Right renal pelvis (tissue), 4 donors: ENCODE measurements around the gene IQGAP3. TPM values are rescaled to one million over a fixed set of nuclear protein-coding genes. Genes with fewer than 3 reads are reported as not detected.
A peak's percentile ranks its signal among the peaks of the same experiment; 100 is the strongest.
"Not testable (repeated sequence)": the region's sequence is repeated elsewhere in the genome, so short reads cannot be mapped to it uniquely, and the experiment has no call there.

Source experiments
- DNase-seq, 4 donors: peaks; one replicate each; pipeline ENCODE4 v3.0.0-alpha.2; 2013; ENCODE audit warnings: low read depth in 4 of 4, low spot score in 3 of 4, missing footprints in 1 of 4
- polyA plus RNA-seq, 4 donors: library from polyadenylated mRNA; unstranded; fragments of 120-200 nt; gene quantifications; one replicate each; pipeline ENCODE4 v1.2.1, GENCODE V29; 2013; ENCODE audit not compliant: insufficient read length in 4 of 4

IQGAP3 gene, protein sequence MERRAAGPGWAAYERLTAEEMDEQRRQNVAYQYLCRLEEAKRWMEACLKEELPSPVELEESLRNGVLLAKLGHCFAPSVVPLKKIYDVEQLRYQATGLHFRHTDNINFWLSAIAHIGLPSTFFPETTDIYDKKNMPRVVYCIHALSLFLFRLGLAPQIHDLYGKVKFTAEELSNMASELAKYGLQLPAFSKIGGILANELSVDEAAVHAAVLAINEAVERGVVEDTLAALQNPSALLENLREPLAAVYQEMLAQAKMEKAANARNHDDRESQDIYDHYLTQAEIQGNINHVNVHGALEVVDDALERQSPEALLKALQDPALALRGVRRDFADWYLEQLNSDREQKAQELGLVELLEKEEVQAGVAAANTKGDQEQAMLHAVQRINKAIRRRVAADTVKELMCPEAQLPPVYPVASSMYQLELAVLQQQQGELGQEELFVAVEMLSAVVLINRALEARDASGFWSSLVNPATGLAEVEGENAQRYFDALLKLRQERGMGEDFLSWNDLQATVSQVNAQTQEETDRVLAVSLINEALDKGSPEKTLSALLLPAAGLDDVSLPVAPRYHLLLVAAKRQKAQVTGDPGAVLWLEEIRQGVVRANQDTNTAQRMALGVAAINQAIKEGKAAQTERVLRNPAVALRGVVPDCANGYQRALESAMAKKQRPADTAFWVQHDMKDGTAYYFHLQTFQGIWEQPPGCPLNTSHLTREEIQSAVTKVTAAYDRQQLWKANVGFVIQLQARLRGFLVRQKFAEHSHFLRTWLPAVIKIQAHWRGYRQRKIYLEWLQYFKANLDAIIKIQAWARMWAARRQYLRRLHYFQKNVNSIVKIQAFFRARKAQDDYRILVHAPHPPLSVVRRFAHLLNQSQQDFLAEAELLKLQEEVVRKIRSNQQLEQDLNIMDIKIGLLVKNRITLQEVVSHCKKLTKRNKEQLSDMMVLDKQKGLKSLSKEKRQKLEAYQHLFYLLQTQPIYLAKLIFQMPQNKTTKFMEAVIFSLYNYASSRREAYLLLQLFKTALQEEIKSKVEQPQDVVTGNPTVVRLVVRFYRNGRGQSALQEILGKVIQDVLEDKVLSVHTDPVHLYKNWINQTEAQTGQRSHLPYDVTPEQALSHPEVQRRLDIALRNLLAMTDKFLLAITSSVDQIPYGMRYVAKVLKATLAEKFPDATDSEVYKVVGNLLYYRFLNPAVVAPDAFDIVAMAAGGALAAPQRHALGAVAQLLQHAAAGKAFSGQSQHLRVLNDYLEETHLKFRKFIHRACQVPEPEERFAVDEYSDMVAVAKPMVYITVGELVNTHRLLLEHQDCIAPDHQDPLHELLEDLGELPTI (N-terminal part only)
- polyA plus RNA-seq = 10 to 100 TPM; 11.2 to 13.2 (median 12.3) TPM

DNA sequence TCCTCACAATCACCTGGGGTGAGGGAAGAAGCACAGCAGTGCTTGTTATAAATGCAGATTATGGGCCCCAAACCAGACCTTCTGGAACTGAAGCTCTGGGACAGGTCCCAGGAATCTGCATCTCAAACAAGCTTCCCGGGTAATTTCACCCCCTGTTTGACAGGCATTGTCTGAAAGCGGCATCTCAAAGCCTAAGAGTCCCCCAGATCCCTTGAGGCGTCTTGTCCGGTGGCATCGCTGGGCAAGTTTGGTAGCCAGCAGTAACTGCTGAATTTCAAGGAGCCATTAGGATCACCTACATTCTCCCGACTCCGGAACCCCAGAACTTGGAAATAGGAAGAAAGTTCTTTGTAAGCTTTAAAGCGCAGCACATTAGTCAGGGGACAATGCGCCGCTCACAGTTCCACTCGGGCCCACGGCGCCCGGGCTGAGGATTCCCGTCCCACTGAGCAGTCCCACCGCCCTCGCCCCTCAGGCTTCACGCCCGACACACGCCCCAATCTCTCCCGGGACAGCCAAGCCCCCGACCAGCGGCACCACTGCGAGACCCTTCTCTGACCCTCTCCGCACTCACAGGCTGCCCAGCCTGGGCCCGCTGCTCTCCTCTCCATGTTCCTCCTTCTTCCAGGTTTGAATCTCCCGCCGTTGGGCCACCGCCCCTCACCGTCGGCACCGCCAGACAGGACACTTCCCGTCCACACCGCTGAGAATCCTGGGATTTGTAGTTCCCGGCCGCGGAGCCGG lies at the start of gene IQGAP3:
Gene IQGAP3, minus strand, starts transcription at position 647 of the 744 bp plus-strand sequence. Its CDS starts 36 bp downstream, at position 611.
- peak in 3 of 4 donors; percentile 66 to 73 (median 68) for DNase-seq

DNA sequence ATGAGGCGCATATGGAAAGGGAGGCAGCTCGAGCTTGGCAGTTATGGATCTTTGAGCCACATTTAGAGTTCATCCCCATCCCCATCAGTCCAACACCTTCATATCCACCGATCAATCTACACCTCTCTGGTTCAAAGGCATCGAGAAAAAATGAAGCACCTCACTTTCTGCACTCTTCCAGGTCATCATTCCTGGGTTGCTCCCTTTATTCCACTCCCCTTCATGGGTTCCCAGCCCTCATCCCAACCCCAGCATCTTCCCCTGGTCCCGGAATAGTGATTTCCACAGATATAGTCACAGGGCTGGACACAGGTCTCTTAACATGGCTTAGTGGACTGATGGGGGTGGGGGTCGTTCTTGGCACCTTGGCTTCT lies 47.2 kb upstream of the IQGAP3 start:
- no peak for DNase-seq

DNA sequence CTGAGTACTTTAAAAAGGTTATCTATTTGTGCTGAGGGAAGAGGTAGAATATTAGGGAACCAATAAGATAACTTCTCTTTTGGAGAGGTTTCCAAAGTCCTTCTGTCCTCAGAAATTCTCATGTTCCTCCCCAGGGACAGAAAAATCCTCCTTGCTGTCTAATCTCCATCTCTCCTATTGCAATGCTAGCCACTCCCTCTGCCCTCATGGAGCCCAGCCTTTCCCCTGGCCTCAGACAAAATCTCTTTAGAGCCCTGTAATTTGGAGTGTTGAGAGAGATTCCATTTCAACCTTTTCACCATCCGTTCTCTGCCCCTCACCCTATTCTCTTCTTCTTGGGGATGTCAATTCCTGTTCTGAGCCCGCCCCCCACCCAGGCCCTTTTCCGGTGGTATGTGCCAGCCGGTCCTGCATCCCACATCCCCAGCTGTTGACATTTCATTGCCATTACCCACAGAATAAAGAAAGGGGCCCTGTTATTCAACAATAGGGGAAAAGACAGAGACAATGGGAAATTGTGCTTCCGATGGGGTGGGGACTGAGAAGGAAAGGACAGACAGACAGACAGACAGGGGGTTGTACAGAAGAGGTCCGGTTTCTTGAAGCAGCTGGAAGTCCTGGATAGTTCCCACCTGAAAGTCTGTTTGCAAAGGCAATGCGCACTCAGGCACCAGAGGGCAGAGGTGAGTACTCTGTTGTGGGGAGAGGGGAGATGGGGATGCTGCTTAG lies 46.7 kb upstream of the IQGAP3 start, which contains the start of gene HAPLN2:
Gene HAPLN2, plus strand, starts transcription at position 563 of the 729 bp plus-strand sequence. CDS start 4,076 bp downstream, outside the sequence.
- DNase-seq = no peak

DNA sequence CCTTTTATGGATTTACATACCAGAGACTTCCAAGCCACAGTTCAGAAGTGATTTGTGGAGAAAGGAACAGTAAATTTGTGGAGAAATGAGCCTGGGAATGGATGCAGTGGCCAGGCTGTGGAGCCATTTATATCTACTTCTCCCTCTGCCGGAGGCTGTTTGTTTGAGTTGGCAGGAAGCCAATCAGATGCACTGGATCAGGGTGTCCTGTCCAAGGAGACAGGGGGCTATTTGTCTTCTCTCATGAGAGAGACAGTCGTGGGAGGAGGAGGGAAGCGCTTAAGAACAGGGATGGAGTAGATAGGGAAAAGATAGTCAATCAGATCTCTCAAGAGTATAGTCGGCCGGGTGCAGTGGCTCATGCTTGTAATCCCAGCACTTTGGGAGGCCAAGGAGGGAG lies 44.1 kb upstream of the IQGAP3 start:
- DNase-seq = peak; percentile 69 to 84 (median 80)

DNA sequence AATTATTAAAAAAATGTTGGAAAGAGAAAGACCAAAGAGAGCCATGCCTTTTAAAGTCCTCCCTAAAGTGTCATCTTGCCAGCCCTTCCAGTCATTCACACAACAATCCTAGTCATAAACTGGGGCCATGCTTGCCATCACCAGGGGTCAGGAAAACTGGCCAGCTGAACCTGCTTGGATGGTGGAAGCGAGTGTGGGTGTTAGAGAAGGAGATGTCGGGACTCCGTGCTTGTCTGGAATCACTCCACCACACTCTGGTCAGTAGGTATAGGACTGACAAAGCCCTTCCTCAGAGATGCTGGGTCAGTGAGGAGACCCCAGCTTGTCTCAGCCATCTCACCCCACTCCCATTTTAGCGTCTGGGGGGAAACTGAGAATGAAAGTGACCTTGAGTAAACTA lies 43.6 kb upstream of the IQGAP3 start:
- DNase-seq = no peak

DNA sequence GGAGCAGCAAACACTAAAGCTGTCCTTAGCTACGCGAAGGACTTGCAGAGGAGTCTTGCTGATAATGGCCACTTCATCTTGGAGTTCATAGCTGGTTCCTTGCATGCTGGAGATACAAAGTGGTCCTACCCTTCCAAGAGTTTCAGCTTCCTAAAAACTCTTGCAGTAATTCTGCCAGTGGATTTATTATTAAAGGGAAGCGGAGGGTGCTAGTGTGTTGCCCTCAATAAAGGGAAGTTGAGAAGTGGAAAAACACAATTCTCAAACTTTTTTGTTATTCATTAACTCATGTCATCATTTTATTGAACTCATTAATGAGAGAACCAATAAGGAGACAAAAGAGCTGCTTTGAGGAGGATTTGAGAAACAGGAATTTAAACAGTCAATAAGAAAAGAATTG lies 40.3 kb upstream of the IQGAP3 start:
- DNase-seq = no peak

DNA sequence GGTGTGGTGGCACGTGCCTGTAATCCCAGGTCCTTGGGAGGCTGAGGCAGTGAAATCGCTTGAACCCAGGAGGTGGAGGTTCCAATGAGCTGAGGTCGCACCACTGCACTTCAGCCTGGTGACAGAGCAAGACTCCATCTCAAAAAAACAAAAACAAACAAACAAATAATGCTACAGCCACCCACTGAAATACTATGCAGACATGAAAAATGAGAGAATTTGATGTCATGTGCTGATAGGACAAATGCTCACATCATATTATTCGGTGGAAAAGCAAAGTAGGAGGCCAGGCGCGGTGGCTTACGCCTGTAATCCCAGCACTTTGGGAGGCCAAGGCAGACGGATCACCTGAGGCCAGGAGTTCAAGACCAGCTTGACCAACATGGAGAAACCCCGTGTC lies 37.7 kb upstream of the IQGAP3 start:
- not testable (repeated sequence) for DNase-seq

DNA sequence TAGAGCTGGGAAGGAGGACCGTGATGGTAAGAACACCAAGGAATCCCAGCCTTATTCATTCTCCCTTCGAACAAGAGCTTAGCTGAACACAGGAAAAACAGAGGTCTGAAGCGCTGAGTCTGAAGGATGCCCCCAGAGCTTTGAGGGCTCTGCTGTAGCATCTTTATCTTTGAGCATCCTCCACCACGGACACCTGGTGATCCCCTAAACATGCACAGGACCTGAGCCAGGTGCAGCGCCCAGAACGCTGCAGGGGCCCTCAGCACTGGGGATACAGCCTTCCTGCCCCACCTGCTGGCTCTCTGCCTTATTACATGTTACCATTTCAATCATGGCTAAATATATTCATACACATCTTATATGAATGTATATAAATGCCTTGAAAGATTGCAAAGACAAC lies 36.6 kb upstream of the IQGAP3 start:
- no peak for DNase-seq

DNA sequence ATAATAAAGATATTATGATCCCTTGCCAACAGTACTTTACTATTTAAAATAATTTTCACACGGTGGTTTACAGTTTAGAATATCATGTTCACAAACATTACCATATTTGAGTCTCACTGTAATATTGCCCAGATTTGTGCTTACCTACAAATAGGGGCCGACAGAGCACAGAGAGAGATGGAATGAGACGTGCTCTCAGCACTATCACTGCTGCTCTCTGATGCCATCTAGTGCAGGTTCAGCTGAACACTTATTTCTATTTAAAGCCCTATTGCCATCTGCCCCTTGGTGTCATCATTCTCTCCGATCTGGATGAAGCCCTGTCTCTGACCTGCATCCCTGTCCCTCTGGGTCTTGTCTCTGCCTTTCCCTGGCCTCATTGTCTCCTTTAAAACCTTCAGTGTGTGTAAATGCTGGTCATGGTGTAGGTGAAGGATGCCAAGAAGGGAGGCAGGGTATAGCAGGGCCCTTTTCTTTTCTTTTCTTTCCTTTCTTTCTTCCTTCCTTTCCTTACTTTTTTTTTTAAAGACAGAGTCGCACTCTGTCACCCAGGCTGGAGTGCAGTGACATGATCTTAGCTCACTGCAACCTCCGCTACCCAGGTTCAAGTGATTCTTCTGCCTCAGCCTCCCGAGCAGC lies 35.8 kb upstream of the IQGAP3 start:
- DNase-seq = no peak

DNA sequence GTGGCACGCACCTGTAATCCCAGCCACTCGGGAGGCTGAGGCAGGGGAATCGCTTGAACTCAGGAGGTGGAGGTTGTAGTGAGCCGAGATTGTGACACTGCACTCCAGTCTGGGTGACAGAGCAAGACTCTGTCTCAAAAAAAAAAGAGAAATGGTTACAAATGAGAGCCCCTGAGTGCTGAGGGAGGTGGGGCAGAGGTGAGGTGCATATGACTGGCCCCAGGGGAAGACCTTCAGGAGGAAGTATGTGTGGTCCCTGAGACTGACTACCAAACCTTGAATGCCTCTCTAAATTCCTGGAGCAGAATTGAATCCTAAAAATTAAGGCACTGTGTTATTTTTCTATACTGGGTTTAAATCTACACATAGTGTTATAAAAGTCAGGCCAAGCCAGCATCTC lies 35.0 kb upstream of the IQGAP3 start:
- not testable (repeated sequence) for DNase-seq

DNA sequence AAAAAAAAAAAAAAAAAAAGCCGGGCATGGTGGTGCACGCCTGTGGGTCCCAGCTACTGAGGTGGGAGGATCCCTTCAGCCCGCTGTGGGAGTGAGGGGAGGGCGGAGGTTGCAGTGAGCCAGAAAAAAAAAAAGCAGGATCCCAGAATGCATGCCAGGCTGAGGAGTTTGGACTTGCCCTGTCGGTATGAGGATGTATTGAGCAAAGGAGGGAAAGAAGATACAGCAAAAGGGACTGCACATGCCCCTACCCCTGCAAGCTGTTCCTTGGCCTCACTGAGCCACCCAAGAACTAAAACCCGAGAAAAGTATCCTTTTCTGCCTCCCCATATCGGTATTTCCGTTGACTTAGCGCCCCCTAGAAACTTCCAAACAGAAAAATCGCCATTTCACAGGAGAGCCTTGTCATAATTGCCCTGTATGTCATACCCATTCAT lies 30.2 kb upstream of the IQGAP3 start:
- no peak for DNase-seq

DNA sequence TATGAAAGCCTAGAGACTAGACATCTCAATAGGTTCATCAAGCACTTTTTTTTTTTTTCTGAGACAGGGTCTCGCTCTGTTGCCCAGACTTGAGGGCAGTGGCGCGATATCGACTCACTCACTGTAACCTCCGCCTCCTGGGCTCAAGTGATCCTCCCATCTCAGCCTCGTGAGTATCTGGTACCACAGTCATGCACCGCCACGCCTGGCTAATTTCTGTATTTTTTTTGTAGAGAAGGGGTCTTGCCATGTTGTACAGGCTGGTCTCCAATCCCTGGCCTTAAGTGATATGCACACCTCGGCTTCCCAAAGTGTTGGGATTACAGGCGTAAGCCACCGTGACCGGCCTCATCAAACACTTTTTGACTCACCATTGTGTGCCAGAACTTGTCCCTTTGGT lies 29.5 kb upstream of the IQGAP3 start:
- DNase-seq = no peak

DNA sequence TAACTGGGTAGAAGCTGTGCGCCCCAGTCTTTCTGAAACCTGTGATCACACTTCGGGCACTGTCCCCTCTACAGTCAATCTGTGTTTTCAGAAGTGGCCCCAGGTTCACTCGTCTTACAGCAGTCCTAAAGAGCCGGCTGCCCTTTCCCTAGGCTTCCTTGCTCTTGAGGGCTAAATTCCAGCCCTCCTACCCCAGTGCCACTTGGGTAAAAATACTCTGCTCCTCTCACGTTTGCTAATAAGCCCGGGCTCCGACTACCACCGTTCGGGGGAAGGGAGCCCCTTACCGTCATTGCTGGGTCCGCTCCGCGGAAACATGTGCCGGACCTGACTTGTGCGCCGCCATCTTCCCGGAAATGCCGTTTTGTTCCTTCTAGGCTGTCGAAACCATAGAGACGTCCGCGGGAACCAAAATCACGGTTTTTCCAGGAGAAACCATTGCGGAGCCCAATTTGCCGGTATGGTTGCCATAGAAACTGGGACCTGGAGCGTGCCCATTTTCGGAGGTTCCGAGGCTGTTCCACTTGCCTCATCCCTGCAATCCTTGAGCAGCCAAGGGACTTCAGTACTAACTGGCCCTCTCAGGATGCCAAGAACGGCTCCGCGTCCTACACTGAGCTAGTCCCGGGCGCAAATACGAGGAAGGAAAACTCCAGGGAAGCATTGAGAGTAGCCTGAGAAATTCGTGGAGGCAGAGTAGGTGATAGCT lies 28.9 kb upstream of the IQGAP3 start, which contains the start of gene GPATCH4:
Gene GPATCH4, minus strand, starts transcription at position 358 of the 709 bp plus-strand sequence.
- peak in 1 of 4 donors; percentile 76 for DNase-seq

DNA sequence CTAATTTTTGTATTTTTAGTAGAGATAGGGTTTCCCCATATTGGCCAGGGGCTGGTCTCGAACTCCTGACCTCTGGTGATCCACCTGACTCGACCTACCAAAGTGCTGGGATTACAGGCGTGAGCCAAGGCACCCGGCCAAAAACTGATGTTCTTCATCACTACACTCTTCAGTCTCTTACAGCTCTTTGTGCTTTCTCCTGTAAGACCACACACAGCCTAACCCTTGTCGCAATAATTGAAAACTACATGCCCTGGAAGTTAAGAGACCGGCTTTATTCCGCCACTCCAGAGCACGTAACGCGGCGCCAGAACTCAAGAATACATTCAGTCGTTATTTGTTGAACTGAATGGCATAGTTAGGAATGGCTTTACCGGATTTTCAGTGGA lies 28.4 kb upstream of the IQGAP3 start:
- no peak for DNase-seq

DNA sequence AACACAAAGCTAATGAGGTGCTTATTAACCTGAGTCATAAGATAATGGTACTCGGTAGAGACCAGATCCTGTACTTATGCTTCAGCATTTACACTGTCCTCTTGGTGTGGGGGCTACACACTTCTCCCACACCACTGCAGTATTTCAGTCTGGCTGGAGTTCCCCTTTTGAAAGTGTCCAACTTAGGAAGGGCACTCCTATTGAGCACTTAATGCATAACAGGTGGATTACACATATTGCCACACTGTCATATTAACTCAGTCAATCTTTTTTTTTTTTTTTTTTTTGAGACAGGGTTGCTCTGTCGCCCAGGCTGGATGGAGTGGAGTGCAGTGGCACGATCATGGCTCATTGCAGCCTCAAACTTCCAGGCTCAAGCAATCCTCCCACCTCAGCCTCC lies 27.4 kb upstream of the IQGAP3 start:
- DNase-seq = no peak

DNA sequence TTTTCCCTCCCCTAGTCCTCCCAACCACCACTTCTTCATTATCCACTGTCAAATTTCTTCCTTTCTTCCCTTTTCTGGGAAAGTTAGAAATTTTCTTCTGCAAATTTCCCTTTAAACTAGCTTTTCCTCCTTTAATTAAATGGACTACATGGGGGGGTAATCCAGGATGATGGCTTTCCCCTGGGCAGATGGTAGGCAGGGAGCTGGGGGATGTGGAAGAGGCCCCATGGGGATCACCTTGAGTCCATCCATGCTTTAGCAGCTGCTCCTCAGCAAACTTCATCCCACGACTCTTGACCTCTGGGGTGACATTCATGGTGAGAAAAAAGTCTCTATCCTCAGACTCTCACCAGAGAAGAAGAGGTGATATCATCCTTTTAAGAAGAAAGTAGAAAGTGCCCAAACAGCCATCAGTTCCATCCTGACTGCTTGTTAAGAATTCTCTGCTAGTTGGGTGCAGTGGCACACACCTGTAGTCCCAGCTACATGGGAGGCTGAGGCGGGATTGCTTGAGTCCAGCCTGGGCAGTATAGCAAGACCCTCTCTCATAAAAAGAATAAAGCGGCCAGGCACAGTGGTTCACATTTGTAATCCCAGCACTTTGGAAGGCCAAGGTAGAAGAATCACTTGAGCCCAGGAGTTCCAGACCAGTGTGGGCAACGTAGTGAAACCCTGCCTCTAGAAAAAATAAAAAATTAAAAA lies 26.5 kb upstream of the IQGAP3 start:
- no peak for DNase-seq

DNA sequence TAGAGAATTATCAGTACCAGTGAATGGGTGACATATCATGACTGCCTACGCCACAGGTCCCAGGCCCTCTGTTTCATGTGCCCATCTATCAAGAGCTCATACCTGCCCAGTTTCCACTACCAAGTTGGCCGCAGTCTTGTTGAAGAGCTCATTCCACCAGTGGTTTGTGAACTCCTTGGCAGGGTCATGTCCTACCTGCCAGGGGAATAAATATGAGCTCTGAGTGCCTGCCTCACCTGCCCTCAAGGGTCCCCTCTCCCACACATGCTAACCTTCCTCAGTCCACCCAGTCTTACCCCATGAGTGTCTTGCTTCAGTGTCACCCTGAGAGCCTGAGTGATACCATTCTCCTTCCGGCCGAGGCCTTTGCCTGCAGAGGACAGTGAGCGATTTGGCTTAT lies 25.8 kb upstream of the IQGAP3 start:
- DNase-seq = no peak
